ENCODE measurements around the gene NME4. TPM values are rescaled to one million over a fixed set of nuclear protein-coding genes. Genes with fewer than 3 reads are reported as not detected.

NME4 gene
- total and polyA plus RNA-seq, 12 donors: 48.1 to 97.2 (median 75.4) TPM

- DNase-seq: no peak
- H3K27me3 ChIP-seq: no peaks in the 10 kb centered on the region
- H3K4me1 ChIP-seq: peaks cover 2 to 43% (median 29%) of the 10 kb centered on the region in 9 donors
- TF ChIP-seq, protein P1, sequence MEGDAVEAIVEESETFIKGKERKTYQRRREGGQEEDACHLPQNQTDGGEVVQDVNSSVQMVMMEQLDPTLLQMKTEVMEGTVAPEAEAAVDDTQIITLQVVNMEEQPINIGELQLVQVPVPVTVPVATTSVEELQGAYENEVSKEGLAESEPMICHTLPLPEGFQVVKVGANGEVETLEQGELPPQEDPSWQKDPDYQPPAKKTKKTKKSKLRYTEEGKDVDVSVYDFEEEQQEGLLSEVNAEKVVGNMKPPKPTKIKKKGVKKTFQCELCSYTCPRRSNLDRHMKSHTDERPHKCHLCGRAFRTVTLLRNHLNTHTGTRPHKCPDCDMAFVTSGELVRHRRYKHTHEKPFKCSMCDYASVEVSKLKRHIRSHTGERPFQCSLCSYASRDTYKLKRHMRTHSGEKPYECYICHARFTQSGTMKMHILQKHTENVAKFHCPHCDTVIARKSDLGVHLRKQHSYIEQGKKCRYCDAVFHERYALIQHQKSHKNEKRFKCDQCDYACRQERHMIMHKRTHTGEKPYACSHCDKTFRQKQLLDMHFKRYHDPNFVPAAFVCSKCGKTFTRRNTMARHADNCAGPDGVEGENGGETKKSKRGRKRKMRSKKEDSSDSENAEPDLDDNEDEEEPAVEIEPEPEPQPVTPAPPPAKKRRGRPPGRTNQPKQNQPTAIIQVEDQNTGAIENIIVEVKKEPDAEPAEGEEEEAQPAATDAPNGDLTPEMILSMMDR (IDR thresholded peaks at IDR 0.05): no peak
- H3K9me3 ChIP-seq: no peaks in the 10 kb centered on the region
- ATAC-seq: no peak
- intact Hi-C loops (cut with DNase I): loop anchor here in 1 of 10 donors (10.0 kb wide), 1 partner anchor 86 kb away; no protein-coding TSS in a partner anchor
- peaks cover 0 to 14% (median 0%) of the 10 kb centered on the region in 9 donors for H3K36me3 ChIP-seq
- WGBS, 2 donors: 83% methylated on average over 24 of the region's 24 CpGs
- H3K27ac ChIP-seq: peak overlapping the region in 9 of 10 donors; percentile 65 to 91 (median 85)
- no peak overlapping the region for H3K4me3 ChIP-seq
Observed at GRCh38 chr16:398561-399339, 1.8 kb downstream of the NME4 start.

- Histone ChIP-seq H3K27me3 (no peaks in the 10 kb centered on the region), H3K9me3 (no peaks in the 10 kb centered on the region), H3K4me3 (no peak overlapping the region), H3K36me3 (peaks cover 0 to 14% (median 0%) of the 10 kb centered on the region in 9 donors), H3K27ac (peak overlapping the region in 2 of 10 donors; percentile 93 to 97), H3K4me1 (peaks cover 2 to 43% (median 29%) of the 10 kb centered on the region in 9 donors)
- intact Hi-C loops (cut with DNase I): loop anchor here in 2 of 10 donors (2.0 to 10.0 kb wide), 3 partner anchors 17 to 85 kb away; partner anchors contain the start of gene RAB11FIP3 (in 1 of the 2)
- DNase-seq: no peak
- TF ChIP-seq, protein P1 (IDR thresholded peaks at IDR 0.05): no peak
- 83% methylated on average over 22 of the region's 22 CpGs for WGBS, 2 donors
- ATAC-seq: no peak
Observed at GRCh38 chr16:399340-400019, 2.5 kb downstream of the NME4 start.

GRCh38 chr16:400061-400591 lies 3.1 kb downstream of the NME4 start:
- Histone ChIP-seq H3K4me3 (peak overlapping the region in 4 of 10 donors; percentile 76 to 96 (median 92)), H3K27me3 (no peaks in the 10 kb centered on the region), H3K36me3 (peaks cover 0 to 14% (median 0%) of the 10 kb centered on the region in 9 donors), H3K27ac (peak overlapping the region in 6 of 10 donors; percentile 89 to 97 (median 93)), H3K4me1 (peaks cover 2 to 43% (median 29%) of the 10 kb centered on the region in 9 donors), H3K9me3 (no peaks in the 10 kb centered on the region)
- no peak for ATAC-seq
- TF ChIP-seq, protein P1 (IDR thresholded peaks at IDR 0.05): no peak
- intact Hi-C loops (cut with DNase I): loop anchor here in 2 of 10 donors (2.0 kb wide), 2 partner anchors 17 to 25 kb away; partner anchors contain the start of gene RAB11FIP3 (in 1 of the 2)
- 68 to 76% methylated on average over 10 of the region's 10 CpGs for WGBS, 2 donors
- DNase-seq: no peak
